B cell (primary cell): Measurements from ENCODE around the gene TTC27.

ENCODE experiments used
- CTCF ChIP-seq: fragments of 200-600 bp; IDR thresholded peaks from one replicate; pipeline ENCODE4 v1.8.0; 2022; ENCODE audit warnings: antibody characterized with exemption, mild to moderate bottlenecking
- EZH2 ChIP-seq: IDR thresholded peaks from 2 replicates; pipeline ENCODE4 v1.6.1; 2012; ENCODE audit warnings: borderline replicate concordance, low read depth, mild to moderate bottlenecking, moderate library complexity, low read length; ENCODE audit not compliant: insufficient read depth, poor library complexity, severe bottlenecking

DNA sequence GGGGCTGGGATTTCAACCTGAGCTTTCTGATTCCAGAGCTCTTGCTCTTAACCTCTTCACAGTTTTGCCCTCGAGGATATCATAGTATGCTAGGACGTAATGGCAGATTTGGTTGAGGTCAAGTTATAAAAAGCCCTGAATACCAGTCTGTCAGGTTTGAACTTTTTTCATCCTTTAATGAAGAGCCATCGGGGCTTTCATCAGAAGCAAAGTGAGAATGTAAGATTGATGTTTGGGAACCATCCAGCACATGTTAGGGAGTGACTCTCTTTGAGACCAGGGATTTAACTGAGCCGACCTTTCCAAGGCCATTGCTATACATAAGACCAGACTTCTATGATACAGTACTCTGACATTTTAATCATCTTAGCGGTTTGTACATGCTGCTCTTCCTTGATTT, 142.5 kb downstream of the TTC27 start:
- no peak for TF ChIP-seq CTCF
- no peak for TF ChIP-seq EZH2
